Stimulated activated CD4-positive, alpha-beta T cell treated with anti-CD3 and anti-CD28 coated beads, Interleukin-4, amount 100 ng/mL, for 24 hours (primary cell): Measurements from ENCODE around the gene CLNS1A.
"Not testable (repeated sequence)": the region's sequence is repeated elsewhere in the genome, so short reads cannot be mapped to it uniquely, and the experiment has no call there.

Experiments used
- DNase-seq: peaks from one replicate; pipeline ENCODE4 v3.0.0-alpha.2; 2020

Gene CLNS1A

DNA sequence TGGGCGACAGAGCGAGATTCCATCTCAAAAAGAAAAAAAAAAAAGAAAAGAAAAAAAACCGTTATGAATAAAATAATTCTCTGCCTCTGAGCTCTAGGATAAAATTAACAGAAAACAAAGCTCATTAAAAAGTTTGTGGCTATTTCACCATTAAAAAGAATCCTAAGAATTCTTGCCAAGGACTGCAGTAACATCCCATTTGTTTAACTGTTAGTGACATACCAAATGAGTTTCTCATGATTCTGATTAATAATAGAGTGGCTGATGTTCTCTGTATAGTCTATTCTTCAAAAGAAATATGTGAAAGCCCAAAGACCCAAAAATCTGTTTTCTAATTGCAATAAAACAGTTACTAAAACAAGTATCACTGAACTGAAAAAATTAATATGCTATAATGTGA lies 19.7 kb downstream of the CLNS1A start:
- no peak for DNase-seq

DNA sequence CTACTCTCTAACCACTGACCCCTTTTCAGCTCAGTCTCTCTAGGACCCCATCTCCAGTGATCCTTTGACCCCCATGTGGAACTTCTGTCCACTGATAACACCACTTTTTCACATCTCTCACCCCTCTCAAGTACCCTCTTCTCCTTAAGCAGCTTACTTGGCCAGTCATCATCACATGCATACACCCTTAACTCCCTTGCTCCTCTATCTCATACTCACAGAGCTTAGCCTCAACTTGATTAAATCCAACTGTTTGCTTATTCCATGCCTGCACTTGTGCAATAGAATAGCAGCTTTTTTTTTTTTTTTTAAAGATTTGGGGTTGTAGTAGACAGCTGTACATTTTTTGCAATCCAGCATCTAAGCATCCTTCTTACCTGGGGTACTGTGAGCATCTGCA lies 25.7 kb downstream of the CLNS1A start:
- DNase-seq, result no peak

DNA sequence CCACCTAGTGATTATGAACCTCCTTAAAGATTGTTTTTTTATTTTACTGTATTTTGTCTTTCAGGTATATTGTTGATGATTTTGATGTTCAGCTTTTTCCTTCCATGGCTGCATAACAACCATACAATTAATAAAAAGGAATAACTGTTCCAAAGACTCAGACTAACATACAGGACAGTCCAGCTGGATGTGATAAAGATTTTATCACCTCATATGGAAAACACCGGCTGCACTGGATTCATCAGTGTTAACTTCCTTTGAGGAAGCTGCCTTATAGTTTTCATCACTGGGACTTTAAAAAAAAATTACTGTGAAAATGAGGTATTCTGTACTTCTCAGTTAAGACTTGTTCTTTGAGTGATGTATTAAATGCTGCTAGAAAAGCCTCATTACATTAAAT lies 28.4 kb downstream of the CLNS1A start:
- DNase-seq, result no peak

DNA sequence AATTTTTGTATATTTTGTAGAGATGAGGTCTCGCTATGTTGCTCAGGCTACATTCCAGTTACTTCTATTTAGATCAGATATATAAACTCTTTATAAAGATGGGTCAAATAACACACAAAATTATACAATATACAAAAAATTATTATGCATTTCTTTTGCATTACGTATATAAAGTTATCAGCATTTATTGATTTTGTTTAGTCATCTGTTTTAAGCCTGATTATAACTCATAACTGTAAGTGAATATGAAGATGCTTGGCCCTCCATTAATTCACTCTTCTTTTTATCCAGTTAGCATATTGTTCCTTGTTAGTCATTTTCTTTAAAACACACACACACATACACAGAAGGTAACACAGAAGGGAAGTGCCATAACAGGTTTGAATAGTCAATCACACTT lies 33.3 kb downstream of the CLNS1A start:
- no peak for DNase-seq

DNA sequence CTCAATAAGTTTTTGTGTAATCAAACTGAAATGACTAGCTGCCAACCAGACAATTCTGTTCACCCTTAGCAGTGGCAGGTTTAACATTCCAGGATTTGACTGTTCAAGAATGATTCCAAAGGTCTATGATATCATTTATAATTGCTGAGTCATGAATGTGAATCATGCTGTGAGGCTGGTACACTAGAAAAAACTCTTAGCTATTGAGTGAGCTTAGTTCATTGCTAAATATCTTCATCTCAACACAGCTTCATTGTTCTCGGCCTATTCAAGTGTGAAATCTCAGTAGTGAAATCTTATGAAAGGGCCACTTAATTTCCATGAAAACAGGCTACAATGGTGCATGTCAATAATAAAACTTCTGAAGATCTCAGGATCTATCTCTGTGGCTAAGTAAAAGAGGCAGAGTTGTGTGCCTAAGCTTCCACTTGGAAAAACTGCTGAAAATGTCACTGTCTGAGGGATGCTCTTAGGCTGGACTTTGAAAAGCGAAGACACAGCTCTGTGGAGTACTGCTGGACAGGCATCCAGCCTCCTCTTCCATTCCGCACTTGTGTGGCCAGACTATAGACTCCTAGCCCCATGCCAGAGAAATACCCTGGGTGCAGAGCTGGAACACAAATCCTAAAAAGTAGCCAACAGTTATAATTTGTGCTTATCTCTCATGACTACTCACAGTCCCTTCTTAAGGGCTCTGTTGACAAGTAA lies 35.1 kb downstream of the CLNS1A start:
- DNase-seq, result no peak

DNA sequence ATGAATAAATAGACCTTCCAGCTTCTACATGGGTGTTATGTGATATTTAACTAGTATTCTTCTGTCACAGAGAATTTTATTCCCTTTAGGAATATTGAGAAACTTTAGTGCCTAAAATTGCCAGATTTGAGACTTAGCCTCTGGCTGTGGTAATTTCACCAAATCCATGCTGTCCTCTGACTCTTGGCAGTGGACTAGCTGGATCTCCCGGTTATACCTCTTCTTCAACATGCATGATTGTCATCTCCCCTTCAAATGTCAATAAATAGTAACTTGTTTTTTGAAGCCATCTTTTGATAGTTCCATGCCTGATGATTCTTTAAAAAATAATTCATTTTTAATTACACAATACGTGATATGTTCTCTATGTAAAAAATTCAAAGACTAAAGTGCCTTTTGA lies 39.4 kb downstream of the CLNS1A start:
- DNase-seq, result no peak

DNA sequence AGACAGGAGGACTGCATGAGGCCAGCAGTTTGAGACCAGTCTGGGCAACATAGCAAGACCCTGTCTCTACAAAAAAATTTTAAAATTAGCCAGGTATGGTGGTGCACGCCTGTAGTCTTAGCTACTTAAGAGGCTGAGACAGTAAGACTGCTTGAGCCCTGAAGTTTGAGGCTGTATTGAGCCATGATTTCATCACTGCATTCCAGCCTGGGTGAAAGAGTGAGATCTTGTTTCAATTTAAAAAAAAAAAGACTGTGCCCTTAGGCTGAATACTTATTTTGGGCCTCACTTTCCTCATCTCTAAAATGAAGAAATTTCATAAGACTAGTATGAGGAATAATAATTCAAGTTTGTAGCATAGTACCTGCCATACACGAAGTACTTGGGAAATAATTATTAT lies 41.0 kb downstream of the CLNS1A start:
- no peak for DNase-seq

DNA sequence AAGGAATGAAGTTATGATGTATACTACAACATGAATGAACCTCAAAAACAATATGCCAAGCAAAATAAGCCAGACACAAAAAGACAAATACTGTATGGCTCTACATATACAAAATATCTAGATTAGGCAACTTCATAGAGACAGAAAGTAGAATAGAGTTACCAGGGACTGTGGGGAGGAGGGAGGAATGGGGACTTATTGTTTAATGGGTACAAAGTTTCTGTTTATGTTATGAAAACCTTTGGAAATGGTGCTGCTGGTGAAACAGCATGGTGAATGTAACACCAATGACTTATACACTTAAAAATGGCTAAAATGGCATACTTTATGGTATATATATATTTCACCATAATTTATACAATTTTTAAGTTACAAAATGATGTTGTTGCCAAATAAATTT lies 43.7 kb downstream of the CLNS1A start:
- no peak for DNase-seq

DNA sequence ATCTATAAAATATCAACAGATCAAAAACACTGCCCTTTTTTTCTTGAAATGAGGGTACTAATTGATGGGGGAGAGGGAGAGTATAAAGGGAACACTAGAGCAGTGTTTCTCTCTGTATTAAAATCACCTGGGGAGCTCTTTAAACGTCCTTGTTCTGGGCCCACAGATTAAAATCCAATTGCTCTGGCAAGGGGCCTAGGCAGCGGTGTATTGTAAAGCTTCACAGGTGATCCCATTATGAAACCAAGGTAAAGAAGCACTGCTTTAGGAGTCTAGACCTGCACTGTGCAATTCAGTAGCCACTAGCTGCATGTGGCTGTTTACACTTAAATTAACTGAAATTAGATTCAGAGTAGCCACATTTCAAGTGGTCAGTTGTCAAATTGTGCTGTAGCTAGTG lies 44.9 kb downstream of the CLNS1A start:
- DNase-seq, result no peak

DNA sequence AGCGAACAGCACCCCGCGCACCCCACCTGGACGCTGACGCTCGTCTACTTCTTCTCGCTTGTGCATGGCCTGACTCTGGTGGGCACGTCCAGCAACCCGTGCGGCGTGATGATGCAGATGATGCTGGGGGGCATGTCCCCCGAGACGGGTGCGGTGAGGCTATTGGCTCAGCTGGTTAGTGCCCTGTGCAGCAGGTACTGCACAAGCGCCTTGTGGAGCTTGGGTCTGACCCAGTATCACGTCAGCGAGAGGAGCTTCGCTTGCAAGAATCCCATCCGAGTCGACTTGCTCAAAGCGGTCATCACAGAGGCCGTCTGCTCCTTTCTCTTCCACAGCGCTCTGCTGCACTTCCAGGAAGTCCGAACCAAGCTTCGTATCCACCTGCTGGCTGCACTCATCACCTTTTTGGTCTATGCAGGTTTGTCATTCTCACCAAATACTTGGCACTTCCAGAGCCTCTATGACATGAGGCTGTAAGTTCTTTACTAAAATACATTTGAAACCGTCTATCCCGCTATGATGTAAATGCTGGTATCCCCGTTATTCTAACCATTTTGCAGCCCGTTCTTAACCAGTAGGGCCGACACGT lies 47.3 kb downstream of the CLNS1A start:
- peak; percentile 7 for DNase-seq

DNA sequence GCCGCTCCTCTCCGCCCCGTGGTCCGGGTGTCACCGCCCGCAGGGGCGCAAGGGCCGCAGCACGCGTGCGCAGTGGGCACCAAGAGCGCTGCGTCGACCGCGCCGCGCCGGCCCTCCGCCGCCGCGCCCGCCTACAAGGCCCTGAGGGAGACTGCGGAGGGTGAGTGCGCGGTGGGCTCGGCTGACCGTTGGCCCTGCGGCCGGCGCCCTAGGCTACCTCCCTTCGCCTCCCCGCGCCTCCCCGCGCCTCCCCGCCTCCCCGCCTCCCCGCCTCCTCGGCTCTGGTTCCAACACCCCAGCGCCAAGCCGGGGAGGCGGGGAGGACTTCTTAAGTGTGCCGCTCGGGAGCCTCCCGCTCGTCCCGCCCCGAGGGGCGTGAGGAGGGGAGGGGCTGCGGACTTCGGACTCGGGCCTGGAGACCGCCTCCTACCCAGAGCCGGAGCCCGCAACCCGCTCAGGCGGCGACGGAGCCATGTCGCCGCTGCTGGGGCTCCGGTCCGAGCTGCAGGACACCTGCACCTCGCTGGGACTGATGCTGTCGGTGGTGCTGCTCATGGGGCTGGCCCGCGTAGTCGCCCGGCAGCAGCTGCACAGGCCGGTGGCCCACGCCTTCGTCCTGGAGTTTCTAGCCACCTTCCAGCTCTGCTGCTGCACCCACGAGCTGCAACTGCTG lies 47.9 kb downstream of the CLNS1A start, which contains the start of gene AQP11:
AQP11 (plus strand) TSS at position 433 of the 673 bp plus-strand sequence; CDS start at position 473, 40 bp downstream.
- DNase-seq, result peak; percentile 60

DNA sequence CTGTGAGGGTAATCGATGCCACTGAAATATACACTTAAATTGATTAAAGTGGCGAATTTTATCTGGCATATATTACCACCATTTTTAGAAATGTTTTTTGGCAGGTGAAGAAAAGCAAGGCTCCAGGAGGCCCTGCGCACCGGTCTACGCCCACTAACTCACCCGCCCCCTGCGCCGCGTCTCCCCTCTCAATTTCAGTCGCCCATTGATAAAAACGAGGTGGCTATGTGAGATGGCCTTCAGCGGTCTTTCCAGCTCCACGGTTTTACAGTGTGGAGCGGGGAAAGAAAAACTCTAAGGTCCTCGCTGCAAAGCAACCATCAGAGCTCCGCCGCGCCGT lies 48.4 kb downstream of the CLNS1A start:
- DNase-seq, result no peak

DNA sequence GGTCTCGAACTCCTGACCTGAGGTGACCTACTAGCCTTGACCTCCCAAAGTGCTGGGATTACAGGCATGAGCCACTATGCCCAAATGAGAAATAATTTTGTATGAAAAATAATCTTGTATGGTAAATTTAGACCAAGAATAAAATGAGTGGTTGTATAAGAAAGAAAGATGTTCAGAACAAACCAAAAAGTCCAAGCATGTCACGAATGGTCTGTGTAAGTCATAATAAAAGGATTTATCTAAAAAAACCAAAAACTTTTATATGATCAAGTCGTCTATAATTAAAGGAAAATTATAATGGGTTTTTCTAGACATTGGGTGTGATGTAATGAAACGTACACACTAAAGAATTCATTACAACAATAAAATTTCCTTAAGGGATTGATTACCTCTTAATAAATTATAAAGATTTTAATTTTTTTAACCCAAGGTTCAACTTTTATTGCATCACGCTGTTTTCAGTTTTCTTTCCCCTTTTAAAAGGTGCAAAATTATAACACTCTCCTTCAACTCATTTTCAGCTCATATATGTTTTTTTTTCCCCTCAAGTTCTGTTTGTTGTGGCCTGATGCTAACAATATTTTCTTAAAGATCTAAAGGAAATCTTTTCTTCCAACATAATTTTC lies 56.8 kb downstream of the CLNS1A start:
- no peak for DNase-seq

DNA sequence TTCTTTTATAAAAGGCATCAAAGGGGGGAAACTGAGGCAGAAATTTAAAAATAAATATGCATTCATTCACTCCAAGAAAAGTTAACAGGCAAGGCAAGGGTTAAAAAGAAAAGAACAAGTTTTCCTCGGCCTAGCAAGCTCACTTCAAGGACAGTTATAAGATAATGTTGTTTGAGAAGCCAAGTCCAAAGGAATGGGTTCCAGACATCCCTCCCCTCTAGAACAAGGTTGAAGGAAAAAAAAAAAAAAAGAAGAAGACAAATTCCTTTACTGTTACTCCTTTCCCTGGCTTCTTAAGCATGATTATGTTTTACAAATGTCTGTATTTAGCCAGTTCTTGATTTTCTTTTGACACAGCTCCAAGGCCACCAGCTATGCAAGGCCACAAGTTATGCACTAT lies 62.2 kb downstream of the CLNS1A start:
- not testable (repeated sequence) for DNase-seq

DNA sequence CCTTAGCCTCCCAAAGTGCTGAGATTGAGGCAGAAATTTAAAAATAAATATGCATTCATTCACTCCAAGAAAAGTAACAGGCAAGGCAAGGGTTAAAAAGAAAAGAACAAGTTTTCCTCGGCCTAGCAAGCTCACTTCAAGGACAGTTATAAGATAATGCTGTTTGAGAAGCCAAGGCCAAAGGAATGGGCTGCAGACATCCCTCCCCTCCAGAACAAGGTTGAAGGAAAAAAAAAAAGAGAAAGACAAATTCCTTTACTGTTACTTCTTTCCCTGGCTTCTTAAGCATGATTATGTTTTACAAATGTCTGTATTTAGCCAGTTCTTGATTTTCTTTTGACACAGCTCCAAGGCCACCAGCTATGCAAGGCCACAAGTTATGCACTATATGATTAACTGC lies 66.7 kb downstream of the CLNS1A start:
- DNase-seq, result not testable (repeated sequence)

DNA sequence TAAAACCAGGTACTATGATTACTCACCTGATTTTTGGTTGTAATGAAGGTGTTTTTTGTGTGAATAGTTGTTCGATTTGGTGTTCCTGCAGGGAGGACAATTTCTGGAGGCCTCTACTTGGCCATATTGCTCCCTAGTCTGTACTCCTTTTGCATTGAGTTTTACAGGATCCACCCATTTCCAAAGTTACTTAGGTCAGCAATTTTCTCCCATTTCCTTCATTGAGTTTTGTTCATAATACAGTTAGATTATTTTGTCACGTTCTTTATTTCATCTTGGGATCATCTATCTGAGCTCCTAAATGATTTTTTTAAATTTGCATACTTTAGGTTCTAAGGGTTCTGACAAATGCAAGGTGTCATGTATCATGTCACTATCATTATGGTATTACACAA lies 67.9 kb downstream of the CLNS1A start:
- no peak for DNase-seq

DNA sequence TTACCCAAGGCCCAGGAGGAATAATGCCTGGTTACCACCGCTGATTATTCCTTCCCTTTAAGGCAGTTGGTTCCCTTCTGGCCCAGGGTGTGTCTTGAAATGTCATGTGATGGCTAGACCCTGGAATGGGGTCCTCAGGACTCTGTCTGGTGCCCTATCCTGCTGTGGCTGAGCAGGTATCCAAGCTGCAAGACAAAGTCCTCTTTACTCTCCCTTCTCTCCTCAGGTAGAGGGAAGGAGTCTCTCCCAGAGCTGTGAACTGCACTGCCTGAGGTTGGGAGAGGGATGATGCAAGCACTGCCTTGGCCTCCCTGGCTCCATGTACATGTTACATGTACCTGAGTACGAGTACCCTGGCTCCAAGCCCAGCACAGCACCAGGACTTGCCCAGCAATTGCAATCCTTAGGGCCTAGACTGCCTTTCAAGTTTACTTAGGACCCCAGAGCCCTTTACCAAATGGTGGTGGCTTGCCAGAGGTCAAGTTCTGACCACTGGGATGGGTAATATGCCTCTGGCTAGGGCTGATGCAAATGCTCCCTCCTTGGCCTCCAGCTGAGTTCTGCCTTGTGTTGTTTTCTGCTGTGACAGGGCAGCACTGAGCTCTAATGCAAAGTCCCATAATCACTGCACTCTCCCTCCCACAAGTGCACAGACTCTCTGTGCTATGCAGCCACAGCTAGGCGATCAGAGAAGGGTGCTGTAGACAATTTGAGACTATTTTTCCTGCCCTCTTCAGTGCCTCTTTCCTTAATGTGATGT lies 68.5 kb downstream of the CLNS1A start:
- no peak for DNase-seq

DNA sequence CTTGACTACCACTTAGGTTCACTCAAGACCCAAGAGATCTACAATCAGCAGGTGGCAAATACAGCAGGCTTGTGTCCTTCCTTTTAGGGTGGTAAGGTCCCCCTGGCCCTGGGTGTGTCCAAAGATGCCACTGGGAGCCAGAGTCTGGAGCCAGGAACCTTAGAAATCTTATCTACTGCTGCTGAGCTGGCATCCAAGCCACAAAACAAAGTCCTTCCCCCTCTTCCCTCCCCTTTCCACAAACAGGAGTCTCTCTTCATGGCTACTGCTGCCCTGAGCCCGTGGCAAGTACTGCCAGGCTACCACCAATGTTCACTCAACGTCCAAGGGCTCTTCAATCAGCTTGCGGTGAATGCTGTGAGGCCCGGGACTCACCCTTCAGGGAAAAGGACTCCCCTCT lies 69.3 kb downstream of the CLNS1A start:
- no peak for DNase-seq
